ENCODE results near the gene PIMREG.

The PIMREG gene

DNA sequence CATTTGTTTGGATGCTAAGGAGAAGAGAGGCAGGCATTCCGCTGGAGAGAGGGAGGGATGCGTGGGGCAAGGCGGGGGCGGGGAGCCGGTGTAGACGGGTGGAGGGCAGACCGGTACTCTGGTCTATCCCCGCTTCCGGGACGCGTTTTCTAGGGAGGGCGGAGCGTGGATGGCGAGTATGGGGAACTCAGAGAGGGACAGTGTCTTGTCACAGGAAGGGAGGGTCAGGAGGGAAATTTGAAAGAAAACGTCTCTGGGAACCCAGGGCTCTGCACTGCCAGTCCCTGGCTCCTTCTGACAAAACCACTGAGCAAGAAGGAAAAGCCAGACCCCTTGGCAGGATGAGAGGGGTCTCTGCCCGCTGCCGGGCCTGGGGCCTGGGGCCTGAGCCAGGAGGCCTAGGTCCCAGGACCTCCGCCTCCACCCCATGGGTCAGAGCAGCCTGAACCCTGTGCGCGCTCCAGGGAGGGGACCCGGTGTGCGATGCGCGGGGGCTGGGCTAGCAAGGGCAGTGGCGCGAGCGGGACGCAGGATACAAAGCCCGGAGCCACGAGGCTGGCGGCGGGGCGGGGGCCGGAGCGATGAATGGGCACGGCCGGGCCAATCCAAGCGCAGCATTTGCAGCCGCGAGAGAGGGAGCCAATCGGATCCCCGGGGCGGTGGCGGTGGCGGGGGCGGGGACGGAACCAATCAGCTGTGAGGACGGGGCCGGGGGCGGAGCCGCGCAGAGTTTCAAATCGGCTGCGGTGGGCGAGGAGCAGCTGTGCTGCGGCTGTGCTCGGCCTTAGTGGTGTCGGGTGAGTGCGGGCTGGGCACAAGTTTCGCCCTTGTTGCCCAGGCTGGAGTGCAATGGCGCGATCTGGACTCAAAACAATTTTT, at the start of gene PIMREG:
TSS of gene PIMREG (plus strand) at position 764 of the 879 bp plus-strand sequence. CDS start 656 bp downstream, outside the sequence.
- peak; percentile 84 to 91 for DNase-seq

GRCh38 chr17:6398955-6399354, 45.3 kb upstream of the PIMREG start:
- DNase-seq, result no peak

GRCh38 chr17:6402258-6402657, 42.0 kb upstream of the PIMREG start:
- DNase-seq, result no peak

- DNase-seq, result no peak
Measured at GRCh38 chr17:6408276-6408675, 36.0 kb upstream of the PIMREG start.

- no peak for DNase-seq
Measured at GRCh38 chr17:6408735-6409134, 35.5 kb upstream of the PIMREG start.

DNA sequence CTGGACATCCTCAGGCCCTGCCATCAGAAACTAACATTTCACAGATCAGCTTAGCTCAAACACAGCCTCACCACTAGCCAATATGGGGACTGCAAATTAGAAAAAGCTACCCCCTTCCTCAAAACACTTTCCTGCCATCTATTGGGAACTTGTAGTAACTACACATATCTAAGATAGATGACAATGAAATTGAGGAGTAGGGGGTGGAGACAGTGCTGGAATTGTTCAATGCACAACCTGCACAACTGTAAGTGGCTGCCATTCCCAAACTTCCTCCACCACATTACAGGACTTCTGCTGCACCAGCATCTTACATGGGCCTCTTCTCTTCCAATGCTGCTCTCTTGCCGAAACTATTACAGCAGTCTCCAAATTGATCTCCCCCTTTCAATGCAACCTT, 31.2 kb upstream of the PIMREG start:
- DNase-seq, result peak in 1 of 2 donors; percentile 48

- no peak for DNase-seq
Measured at GRCh38 chr17:6415616-6416015, 28.6 kb upstream of the PIMREG start.

DNA sequence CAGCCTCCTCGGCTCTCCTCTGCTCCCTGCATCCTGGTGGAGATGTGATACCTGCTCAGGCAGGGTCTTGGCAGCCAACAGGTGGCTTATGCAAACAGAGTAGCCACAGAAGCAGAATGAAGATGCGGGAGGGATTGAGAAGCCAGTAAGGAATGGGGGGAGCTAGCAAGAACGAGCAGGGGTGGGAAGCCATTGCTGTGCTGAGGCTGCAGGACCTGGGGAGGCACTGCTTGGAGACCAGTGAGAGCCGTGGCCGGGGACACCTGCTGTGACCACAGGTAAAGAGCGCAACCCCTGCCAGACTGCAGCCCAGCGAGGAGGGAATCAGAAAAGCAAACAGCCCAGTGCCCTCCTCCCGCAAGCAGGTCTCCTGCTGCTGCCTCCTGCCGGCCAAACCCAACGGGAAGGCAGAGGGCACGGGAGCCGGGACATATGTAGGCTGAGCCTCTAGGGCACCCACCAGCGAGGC, 24.0 kb upstream of the PIMREG start:
- no peak for DNase-seq

DNA sequence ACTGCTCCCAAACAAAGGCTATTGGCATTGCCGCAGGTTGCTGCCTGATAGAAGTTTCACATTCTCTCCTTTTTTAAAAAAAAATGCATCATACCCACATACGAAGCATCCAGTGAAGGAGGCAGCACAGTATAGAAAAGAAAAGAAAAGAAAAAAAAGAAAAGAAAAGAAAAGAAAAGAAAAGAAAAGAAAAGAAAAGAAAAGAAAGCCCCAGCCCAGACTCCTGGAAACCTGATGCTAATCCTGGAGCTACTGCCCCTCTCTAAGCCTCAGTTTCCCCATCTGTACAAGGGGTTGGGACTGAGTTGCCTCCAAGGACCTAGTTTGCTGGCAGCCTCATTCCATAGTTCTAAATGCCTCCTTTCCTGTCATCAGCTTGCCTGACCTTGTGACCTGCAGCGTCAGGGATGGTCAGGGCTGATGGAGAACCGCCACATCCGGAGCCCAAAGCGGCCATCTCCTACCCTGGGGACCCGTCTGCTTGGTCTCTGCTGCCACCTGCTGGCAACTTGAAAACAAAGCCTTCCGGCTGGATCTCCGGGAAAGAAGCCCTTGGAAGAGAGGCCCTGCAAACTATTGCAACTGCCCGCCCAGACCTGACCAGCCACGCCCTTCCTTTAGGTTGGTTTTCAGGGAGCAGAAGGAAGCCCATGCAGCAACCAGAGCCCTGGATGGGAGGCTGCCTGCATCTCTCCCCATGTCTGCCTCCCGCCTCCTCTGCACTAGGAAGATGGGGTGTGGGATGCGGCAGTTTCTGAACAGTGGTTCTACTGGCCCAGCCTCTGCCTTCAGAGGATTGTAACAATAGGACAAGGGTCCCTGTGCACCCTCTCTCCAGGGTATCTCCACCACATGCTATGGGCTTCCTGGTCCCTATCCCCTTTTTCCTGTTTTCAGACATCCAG, 22.3 kb upstream of the PIMREG start:
- DNase-seq, result peak; percentile 58 to 80

DNA sequence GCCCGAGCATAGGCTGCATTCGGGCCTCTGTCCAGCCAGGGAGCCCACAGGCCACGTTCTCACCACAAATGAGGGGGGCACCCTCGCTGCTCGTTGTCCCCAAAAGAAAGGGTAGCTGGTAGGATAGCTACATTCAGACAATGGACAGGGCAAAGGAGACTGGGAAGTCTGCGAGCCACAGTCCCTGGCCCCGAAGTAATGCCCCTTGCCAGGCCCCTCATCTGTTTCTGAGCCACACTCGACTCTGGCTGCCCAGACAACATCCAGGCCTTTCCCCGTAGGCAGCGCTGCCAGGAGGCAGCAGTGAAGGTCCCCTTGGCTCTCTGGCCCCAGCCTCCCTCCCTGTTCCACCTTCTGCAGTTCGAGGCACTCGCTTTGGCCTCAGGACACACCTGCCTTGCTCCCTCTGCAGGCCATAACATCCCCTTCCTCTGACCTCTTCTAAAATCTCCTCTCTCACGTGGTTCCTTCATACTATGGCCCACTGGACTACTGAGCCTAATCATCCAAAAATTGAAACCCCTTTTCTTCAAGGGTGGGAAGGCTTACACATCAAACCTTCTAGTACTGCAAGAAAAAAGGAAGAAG, 21.5 kb upstream of the PIMREG start:
- DNase-seq, result no peak

DNA sequence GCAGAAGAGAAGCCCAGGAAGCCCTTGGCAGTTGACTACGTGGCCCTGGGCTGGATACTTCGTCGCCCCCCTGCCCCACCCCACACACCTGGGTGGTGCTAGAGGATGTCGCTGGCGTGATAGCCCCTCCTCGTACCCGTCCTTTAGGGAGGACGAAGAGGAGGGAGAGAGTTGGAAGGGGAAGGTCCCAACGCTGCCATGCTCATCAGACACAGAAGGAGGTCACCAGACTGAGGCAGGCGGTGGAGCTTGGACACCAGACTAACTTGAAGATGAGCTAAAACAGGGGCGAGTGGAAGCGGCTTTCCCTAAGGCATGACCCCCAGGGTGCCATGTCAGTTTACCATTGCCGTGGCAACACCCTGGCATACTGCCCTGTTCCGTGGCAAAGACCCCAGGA, 20.3 kb upstream of the PIMREG start:
- DNase-seq, result no peak

GRCh38 chr17:6425407-6425806, 18.8 kb upstream of the PIMREG start:
- no peak for DNase-seq

DNA sequence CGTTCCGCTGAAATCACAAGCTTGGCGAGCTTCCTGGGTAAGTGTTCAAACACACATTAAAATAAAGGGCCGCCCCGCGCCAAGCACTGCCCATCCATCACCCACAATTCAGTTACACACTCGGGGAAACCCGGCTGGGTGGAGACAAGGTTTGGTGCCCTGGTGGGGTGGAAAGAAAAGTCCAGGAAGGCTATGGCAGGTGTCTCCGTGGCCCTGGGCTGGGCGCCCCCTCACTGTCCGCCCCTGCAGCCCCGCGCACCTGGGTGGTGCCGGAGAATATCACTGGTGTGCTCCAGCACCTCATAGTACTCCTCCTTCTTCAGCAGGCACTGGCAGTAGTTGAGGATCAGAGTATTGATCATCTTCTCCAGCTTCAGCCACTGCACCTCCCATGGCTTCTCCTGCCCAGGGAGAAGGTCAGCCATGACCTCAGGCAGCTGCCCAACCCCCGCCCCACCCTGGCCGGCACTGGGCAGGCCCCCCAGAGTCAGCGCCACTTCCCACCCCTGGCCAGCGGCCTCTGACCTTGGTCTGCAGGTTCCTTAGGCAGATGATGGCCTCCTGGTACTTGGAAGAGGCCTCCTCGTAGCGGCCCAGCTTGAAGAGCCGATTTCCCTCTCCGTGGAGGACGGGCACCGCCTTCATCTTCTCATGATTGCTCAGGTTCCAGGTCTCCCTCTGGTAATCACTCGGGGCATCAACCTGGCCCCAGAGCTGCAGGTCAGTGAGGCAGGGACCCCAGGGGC, 17.7 kb upstream of the PIMREG start:
- DNase-seq, result no peak

DNA sequence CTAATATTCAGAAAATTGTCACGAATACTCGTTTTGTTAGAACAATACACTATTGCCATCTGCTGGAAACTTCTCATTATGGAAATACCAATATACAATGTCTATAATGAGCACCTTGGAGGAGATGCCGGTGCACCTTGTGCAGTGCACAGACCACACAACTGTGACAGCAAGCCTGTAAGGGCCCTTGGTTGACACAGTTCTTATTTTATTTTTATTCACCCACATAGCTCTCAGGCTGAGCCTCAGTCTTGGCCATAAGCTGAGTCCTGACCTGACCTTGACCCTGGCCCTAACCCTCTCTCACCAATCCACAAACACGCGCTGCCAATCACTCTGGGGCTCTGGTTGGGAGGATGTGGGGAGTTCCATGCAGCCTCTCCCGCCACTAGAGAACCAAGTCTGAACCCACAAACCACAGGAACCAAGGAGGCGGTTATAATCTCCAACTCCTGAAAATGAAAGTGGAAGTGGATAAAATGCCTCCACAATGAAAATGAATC, 16.9 kb upstream of the PIMREG start:
- no peak for DNase-seq

- no peak for DNase-seq
Measured at GRCh38 chr17:6428207-6428965, 15.9 kb upstream of the PIMREG start.

DNA sequence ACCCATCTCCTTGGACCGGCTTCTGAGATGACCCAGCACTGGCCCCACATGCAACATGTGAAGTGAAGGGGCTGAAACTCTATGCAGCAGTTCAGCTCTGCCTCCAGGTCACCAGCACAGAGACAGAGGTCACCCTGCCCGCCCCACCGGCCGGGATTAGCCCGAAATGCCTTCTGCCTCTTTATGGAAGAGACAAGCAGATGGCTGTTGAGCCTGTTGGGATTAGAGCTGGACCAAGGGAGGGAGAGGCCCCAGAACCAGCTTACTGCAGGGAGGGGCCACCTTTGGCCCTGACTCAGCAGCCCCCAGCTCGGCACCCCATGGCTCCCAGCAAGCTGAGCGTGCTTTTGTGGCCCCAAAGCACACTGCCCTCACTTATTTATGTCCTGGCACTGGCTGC, 15.0 kb upstream of the PIMREG start:
- no peak for DNase-seq

GRCh38 chr17:6430769-6431168, 13.5 kb upstream of the PIMREG start:
- DNase-seq, result no peak

- no peak for DNase-seq
Measured at GRCh38 chr17:6435051-6435450, 9.2 kb upstream of the PIMREG start, which contains the start of gene AIPL1. TSS of gene AIPL1 (minus strand) at chr17:6435121. CDS start at chr17:6435104, 17 bp downstream.

- peak; percentile 19 to 41 for DNase-seq
Measured at GRCh38 chr17:6435968-6436367, 8.3 kb upstream of the PIMREG start.

- no peak for DNase-seq
Measured at GRCh38 chr17:6437466-6437865, 6.8 kb upstream of the PIMREG start.

GRCh38 chr17:6437956-6438355, 6.3 kb upstream of the PIMREG start:
- DNase-seq, result no peak

All from hippocampal formation (tissue), 2 donors.